VCaP (cell line): ENCODE data around the gene CEPT1.

Experiments used
- H3K27ac ChIP-seq: fragments of 450-650 bp; 2 replicates; pipeline ENCODE4 v1.5.1; 2017
- CTCF ChIP-seq: fragments of 450-650 bp; conservative IDR thresholded peaks from 2 replicates; pipeline ENCODE4 v1.5.1; 2017; ENCODE audit warnings: mild to moderate bottlenecking, moderate library complexity

The CEPT1 gene

DNA sequence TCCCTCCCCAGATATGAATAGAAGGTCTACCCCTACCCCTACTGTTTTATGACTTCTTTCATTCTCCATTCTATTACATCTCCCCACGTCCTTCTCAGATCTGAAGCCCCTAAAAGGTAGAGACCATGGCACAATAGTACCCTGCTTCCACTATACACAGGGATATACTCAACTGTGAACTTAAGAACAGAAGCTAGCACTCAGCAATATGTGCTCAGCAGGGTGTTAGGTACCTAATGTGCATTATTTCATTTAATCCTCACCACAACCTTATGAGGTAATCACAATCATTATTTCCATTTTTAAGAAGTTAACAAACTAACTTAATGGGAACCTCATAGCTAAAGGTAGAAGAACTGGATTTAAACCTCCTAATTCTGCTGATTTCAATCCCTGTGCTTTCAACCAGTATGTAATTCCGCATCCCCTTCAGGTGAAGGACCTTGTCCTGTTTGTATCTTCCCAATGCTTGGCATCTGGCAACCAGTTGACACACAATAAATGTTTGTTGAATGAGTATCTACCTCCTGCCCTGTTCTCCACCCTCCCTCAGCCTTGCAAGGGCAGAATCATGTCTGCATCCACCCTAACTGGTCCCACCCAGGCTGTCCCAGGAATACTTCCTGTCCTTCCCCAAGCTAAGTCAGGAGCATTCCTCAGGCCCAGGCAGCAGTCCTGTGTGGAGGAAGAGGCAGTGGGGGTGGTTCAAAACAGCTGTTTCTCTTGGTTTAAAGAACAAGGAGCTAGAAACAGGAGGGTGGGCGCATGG is 53.9 kb downstream of the CEPT1 start:
- TF ChIP-seq CTCF: no peak
- H3K27ac ChIP-seq: no peak overlapping the region

GRCh38 chr1:111195002-111195684 is 55.1 kb downstream of the CEPT1 start:
- no peak for TF ChIP-seq CTCF
- H3K27ac ChIP-seq: no peak overlapping the region

DNA sequence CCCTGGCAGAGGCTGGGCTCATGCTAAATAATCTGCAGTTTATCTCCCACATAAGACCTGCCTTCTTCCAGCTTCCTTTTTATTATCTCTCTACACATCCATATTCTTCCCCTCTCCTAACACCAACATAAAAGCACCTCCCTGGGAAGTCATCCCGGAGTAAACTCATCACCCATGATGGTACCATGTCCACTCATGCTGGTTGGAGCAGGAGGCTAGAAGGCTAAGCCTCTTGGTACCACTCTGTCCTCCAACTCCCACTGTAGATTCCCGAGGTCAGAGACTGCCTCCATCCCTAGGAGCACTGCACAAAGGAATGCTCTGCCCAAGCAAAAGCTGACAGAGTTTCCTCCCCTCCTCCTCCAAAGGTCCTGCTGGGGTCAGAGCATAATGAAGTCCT is 56.2 kb downstream of the CEPT1 start:
- H3K27ac ChIP-seq: no peak overlapping the region

DNA sequence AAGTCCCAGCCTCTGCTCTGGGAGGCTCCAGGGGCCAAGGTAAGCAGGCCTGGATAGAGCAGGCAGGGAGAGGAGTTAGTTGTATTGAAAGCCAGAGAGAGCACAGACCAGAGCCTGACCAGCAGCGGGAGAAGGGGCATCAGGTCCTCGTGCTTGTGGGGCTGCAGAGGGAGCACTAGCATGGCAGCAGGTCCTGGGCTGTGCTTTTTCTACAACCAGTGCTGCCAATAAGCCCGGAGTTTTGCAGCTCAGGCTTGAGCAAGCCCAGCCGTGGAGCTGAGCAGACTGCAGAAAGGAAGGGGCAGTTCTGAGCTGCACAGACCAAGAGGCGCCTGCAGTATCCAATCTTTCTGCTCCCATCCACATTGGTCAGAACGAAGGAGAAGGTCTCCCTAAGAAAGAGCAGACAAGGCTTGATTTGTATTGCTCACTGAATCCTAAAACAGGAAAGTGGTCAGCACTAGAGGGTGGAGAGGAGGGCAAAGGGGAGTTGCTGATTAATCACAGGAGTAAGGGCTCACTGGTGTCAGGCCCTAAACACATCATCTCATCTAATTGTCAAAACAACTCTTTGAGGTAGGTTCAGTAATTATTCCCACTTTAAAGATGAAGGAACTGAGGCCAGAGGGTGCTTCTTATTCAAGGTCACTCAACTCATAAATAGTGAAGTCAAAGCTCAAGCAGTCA is 57.7 kb downstream of the CEPT1 start:
- H3K27ac ChIP-seq: no peak overlapping the region
- TF ChIP-seq CTCF: peak; percentile 56

More for the DNA sequence above, 56.2 kb downstream of the CEPT1 start:
- TF ChIP-seq CTCF: no peak

- H3K27ac ChIP-seq: no peak overlapping the region
- TF ChIP-seq CTCF: no peak
These were observed 58.8 kb downstream of the CEPT1 start for GRCh38 chr1:111198836-111199235.

DNA sequence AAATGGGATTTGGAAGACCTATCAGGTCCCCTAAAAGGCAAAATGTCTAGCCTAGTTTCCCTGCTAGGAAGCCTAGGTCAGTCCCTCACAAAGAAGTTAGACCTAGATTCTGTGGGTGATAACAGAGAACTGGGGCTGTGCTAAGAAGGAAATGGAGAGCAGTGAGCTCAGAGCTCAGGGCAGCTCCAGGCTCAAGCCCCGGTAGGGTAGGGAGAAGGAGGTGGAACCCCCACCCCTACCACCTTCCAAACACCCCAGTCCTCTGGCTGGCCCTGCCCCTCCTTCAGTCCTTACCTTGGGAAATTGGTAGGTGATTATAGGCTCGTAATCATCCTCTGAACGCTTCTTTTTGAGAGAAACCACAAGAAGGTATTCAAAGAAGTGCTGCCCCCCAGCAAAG is 59.3 kb downstream of the CEPT1 start:
- no peak for TF ChIP-seq CTCF
- H3K27ac ChIP-seq: no peak overlapping the region
